Endothelial cell of umbilical vein (primary cell): ENCODE results near the gene GPR42.

Experiments
- EZH2 ChIP-seq: IDR thresholded peaks from 2 replicates; pipeline ENCODE4 v1.6.1; 2012; ENCODE audit warnings: borderline replicate concordance, low read depth, mild to moderate bottlenecking, moderate library complexity, low read length, inconsistent platforms; ENCODE audit not compliant: severe bottlenecking
- POLR2A ChIP-seq: IDR thresholded peaks from 2 replicates; pipeline ENCODE4 v1.6.1; 2012; ENCODE audit warnings: low read depth, mild to moderate bottlenecking, control low read depth, low read length
- POLR2AphosphoS5 ChIP-seq: IDR thresholded peaks from 2 replicates; pipeline ENCODE4 v1.6.1; 2012; ENCODE audit warnings: low read depth, mild to moderate bottlenecking, control low read depth, low read length, moderate library complexity; ENCODE audit not compliant: insufficient read depth
- TF ChIP-seq, protein P1 (sequence below), 2 donors: IDR thresholded peaks; 1 replicate in 1 of 2; 2 replicates in 1 of 2; pipeline ENCODE4 v1.5.1; 2011; ENCODE audit warnings: low read length in 2 of 2, mild to moderate bottlenecking in 2 of 2, moderate library complexity in 2 of 2, control low read depth in 1 of 2, inconsistent platforms in 1 of 2, low read depth in 1 of 2; ENCODE audit not compliant: insufficient read depth in 1 of 2; ENCODE audit errors: extremely low read depth in 1 of 2

DNA sequence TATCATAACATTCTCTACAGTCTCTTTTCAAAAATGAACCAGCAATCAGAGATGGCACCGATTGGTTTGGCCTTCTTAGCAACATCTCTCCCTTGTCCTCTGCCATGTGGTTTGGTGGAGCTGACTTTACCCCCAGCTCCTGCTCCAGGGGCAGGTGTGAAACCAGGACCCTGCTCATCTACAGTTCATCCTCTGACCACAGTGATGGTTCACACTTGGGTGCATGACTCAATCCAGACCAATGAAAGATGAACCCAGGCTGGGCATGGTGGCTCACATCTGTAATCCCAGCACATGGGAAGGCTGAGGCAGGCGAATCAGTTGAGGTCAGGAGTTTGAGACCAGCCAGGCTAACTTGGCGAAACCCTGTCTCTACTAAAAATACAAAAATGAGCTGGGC lies 43.6 kb downstream of the GPR42 start:
- TF ChIP-seq, protein P1, sequence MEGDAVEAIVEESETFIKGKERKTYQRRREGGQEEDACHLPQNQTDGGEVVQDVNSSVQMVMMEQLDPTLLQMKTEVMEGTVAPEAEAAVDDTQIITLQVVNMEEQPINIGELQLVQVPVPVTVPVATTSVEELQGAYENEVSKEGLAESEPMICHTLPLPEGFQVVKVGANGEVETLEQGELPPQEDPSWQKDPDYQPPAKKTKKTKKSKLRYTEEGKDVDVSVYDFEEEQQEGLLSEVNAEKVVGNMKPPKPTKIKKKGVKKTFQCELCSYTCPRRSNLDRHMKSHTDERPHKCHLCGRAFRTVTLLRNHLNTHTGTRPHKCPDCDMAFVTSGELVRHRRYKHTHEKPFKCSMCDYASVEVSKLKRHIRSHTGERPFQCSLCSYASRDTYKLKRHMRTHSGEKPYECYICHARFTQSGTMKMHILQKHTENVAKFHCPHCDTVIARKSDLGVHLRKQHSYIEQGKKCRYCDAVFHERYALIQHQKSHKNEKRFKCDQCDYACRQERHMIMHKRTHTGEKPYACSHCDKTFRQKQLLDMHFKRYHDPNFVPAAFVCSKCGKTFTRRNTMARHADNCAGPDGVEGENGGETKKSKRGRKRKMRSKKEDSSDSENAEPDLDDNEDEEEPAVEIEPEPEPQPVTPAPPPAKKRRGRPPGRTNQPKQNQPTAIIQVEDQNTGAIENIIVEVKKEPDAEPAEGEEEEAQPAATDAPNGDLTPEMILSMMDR (IDR thresholded peaks at IDR 0.05; ENCODE audit: extremely low read depth in 1 of 2, insufficient read depth in 1 of 2, low read depth in 1 of 2, low read length in 2 of 2) = no peak
- TF ChIP-seq POLR2A (no peak), EZH2 (no peak), POLR2AphosphoS5 (no peak)
